Skeletal muscle tissue (tissue), 2 donors: Measurements from ENCODE around the gene UBE2H. TPM values are rescaled to one million over a fixed set of nuclear protein-coding genes. Genes with fewer than 3 reads are reported as not detected.

Experiments
- small RNA-seq: library from RNA; depleted of rRNA; stranded (forward); fragments of <200 nt; gene quantifications from one replicate; pipeline ENCODE3, GENCODE V24; 2014
- total RNA-seq: library from RNA; depleted of rRNA; stranded (reverse); fragments of >200 nt; gene quantifications from one replicate; pipeline ENCODE4 v1.2.3, GENCODE V29; 2014

UBE2H gene
- total RNA-seq, 1 donor from 2014 or later, result 61.6 TPM

Small RNA genes lying within 50 kb of the gene (small RNA-seq; reads per million reads assigned to genes)
- not detected for gene RF00019

Other genes starting within 250 kb of the UBE2H start
- 26.1 TPM for gene ZC3HC1, start 98.4 kb upstream of the UBE2H start, total RNA-seq
- 49.1 TPM for gene KLHDC10, start 117.6 kb upstream of the UBE2H start, total RNA-seq